Measurements from ENCODE around the gene UBR3. TPM values are rescaled to one million over a fixed set of nuclear protein-coding genes. Genes with fewer than 3 reads are reported as not detected.

UBR3 gene
- total RNA-seq, 1 experiment from 2014 or later, result 30.0 TPM

GRCh38 chr2:169797601-169798000 lies 29.7 kb upstream of the UBR3 start:
- DNase-seq (ENCODE audit: unreplicated experiment), result no peak
- Mint-ChIP-seq H3K27me3 (ENCODE audit: insufficient read depth, unreplicated experiment) (no peaks in the 10 kb centered on the region), H3K4me3 (ENCODE audit: unreplicated experiment) (no peak overlapping the region), H3K27ac (ENCODE audit: low read depth, unreplicated experiment) (no peak overlapping the region), H3K9me3 (ENCODE audit: unreplicated experiment) (no peaks in the 10 kb centered on the region), H3K4me1 (ENCODE audit: insufficient read depth, unreplicated experiment) (peaks cover 13% of the 10 kb centered on the region), H3K36me3 (ENCODE audit: insufficient read depth, unreplicated experiment) (peaks cover 30% of the 10 kb centered on the region)
- POLR2A ChIA-PET, result interaction anchor here (0.7 to 2.5 kb wide), 6 partner anchors 11 to 91 kb away, joined by 3 to 22 read pairs (median 4); partner anchors contain the start of genes METTL5 and UBR3
- BruUV-seq (replicated peaks), result no TSS peak
- CTCF ChIA-PET, result no interaction called here
- intact Hi-C loops (cut with micrococcal nuclease), result loop anchor here (10.0 kb wide), 1 partner anchor 103 kb away; the partner anchor contains the start of genes CFAP210 and PHOSPHO2
- TF ChIP-seq CTCF (IDR thresholded peaks at IDR 0.05; ENCODE audit: unreplicated experiment), result no peak

- no TSS peak for BruUV-seq (replicated peaks)
- peak overlapping the region; percentile 65 for H3K27ac Mint-ChIP-seq (ENCODE audit: low read depth, unreplicated experiment)
- CTCF ChIA-PET, result interaction anchor here (0.7 kb wide), 1 partner anchor 59 kb away, joined by 3 read pairs; no protein-coding TSS in a partner anchor
- POLR2A ChIA-PET, result interaction anchor here (0.6 to 2.6 kb wide), 14 partner anchors 8 to 225 kb away, joined by 3 to 22 read pairs (median 4); partner anchors contain the start of genes FASTKD1, KLHL23, METTL5 and UBR3
- peaks cover 13% of the 10 kb centered on the region for H3K4me1 Mint-ChIP-seq (ENCODE audit: insufficient read depth, unreplicated experiment)
- H3K36me3 Mint-ChIP-seq (ENCODE audit: insufficient read depth, unreplicated experiment), result peaks cover 30% of the 10 kb centered on the region
- DNase-seq (ENCODE audit: unreplicated experiment), result no peak
- no peaks in the 10 kb centered on the region for H3K27me3 Mint-ChIP-seq (ENCODE audit: insufficient read depth, unreplicated experiment)
- TF ChIP-seq CTCF (IDR thresholded peaks at IDR 0.05; ENCODE audit: unreplicated experiment), result no peak
- peak overlapping the region; percentile 78 for H3K4me3 Mint-ChIP-seq (ENCODE audit: unreplicated experiment)
- H3K9me3 Mint-ChIP-seq (ENCODE audit: unreplicated experiment), result no peaks in the 10 kb centered on the region
- intact Hi-C loops (cut with micrococcal nuclease), result loop anchor here (10.0 kb wide), 1 partner anchor 104 kb away; the partner anchor contains the start of genes CFAP210 and PHOSPHO2
These were observed 28.9 kb upstream of the UBR3 start for GRCh38 chr2:169798397-169798717.

- peaks cover 13% of the 10 kb centered on the region for H3K4me1 Mint-ChIP-seq (ENCODE audit: insufficient read depth, unreplicated experiment)
- peak; percentile 94 for DNase-seq (ENCODE audit: unreplicated experiment)
- H3K27ac Mint-ChIP-seq (ENCODE audit: low read depth, unreplicated experiment), result peak within 1 kb of the TSS; percentile 65
- BruUV-seq (replicated peaks), result no TSS peak
- H3K4me3 Mint-ChIP-seq (ENCODE audit: unreplicated experiment), result peak within 1 kb of the TSS; percentile 78
- H3K9me3 Mint-ChIP-seq (ENCODE audit: unreplicated experiment), result no peaks in the 10 kb centered on the region
- POLR2A ChIA-PET, result interaction anchor here (0.6 to 2.6 kb wide), 15 partner anchors 9 to 225 kb away, joined by 3 to 22 read pairs (median 4); partner anchors contain the start of genes FASTKD1, KLHL23, METTL5 and UBR3
- CTCF ChIA-PET, result interaction anchor here (0.5 to 0.7 kb wide), 2 partner anchors 28 to 60 kb away, joined by 3 to 4 read pairs; no protein-coding TSS in a partner anchor
- intact Hi-C loops (cut with micrococcal nuclease), result loop anchor here (10.0 kb wide), 1 partner anchor 104 kb away; the partner anchor contains the start of genes CFAP210 and PHOSPHO2
- peaks cover 36% of the 10 kb centered on the region for H3K36me3 Mint-ChIP-seq (ENCODE audit: insufficient read depth, unreplicated experiment)
- no peak for TF ChIP-seq CTCF (IDR thresholded peaks at IDR 0.05; ENCODE audit: unreplicated experiment)
- no peaks in the 10 kb centered on the region for H3K27me3 Mint-ChIP-seq (ENCODE audit: insufficient read depth, unreplicated experiment)
These were observed 28.3 kb upstream of the UBR3 start, which contains the start of gene SSB for GRCh38 chr2:169798718-169799592. Gene SSB, plus strand, starts transcription at chr2:169798871. Its CDS starts 2,090 bp downstream, at chr2:169800961.

- H3K36me3 Mint-ChIP-seq (ENCODE audit: insufficient read depth, unreplicated experiment), result peaks cover 68% of the 10 kb centered on the region
- POLR2A ChIA-PET, result interaction anchor here (1.9 to 2.1 kb wide), 2 partner anchors 9 to 21 kb away, joined by 6 to 10 read pairs; partner anchors contain the start of gene METTL5
- no peaks in the 10 kb centered on the region for H3K9me3 Mint-ChIP-seq (ENCODE audit: unreplicated experiment)
- H3K4me3 Mint-ChIP-seq (ENCODE audit: unreplicated experiment), result no peak overlapping the region
- no peak for TF ChIP-seq CTCF (IDR thresholded peaks at IDR 0.05; ENCODE audit: unreplicated experiment)
- no TSS peak for BruUV-seq (replicated peaks)
- no peak for DNase-seq (ENCODE audit: unreplicated experiment)
- intact Hi-C loops (cut with micrococcal nuclease), result no loop called here
- CTCF ChIA-PET, result interaction anchor here (1.0 to 1.8 kb wide), 3 partner anchors 12 to 20 kb away, joined by 3 to 5 read pairs (median 4); partner anchors contain the start of gene METTL5
- H3K27ac Mint-ChIP-seq (ENCODE audit: low read depth, unreplicated experiment), result no peak overlapping the region
- no peaks in the 10 kb centered on the region for H3K27me3 Mint-ChIP-seq (ENCODE audit: insufficient read depth, unreplicated experiment)
- peaks cover 4% of the 10 kb centered on the region for H3K4me1 Mint-ChIP-seq (ENCODE audit: insufficient read depth, unreplicated experiment)
These were observed 23.8 kb upstream of the UBR3 start for GRCh38 chr2:169803480-169803879.

All from MCF 10A (cell line).